OCI-LY7 (cell line): Measurements from ENCODE around the gene TSPO. TPM values are rescaled to one million over a fixed set of nuclear protein-coding genes. Genes with fewer than 3 reads are reported as not detected.

Experiments used
- BruUV-seq: library from RNA; stranded (reverse); fragments of 400-500 nt; replicated peaks from 2 replicates; lab custom pipeline; 2021; lab: Mats Ljungman, UMichigan
- CTCF ChIA-PET: fragments of 300-600 bp; sonication (Branson Sonifier 250); formaldehyde crosslinking; loops from one replicate; lab custom pipeline; 2022; ENCODE audit warnings: antibody characterized with exemption; ENCODE audit not compliant: unreplicated experiment; lab: Charles Lee
- POLR2A ChIA-PET: fragments of 300-600 bp; sonication (Branson Sonifier 250); formaldehyde crosslinking; loops from one replicate; lab custom pipeline; 2022; ENCODE audit warnings: antibody characterized with exemption; lab: Charles Lee
- DNase-seq: peaks from one replicate; pipeline ENCODE4 v3.0.0-alpha.2; 2015; ENCODE audit warnings: low spot score
- H2AFZ ChIP-seq: fragments of 200-600 bp; sonication (generic), shearing (Covaris generic); 2 replicates; pipeline ENCODE4 v1.6.1; 2014; ENCODE audit warnings: mild to moderate bottlenecking, antibody characterized with exemption, low read length, moderate library complexity
- H3K27ac ChIP-seq: fragments of 200-600 bp; sonication (generic); 2 replicates; pipeline ENCODE4 v1.5.1; 2014; ENCODE audit warnings: mixed run types, low read depth, mild to moderate bottlenecking, moderate library complexity, low read length, inconsistent platforms; ENCODE audit not compliant: poor library complexity, severe bottlenecking
- H3K36me3 ChIP-seq: fragments of 200-600 bp; sonication (generic); 2 replicates; pipeline ENCODE4 v1.6.1; 2014; ENCODE audit warnings: mild to moderate bottlenecking, antibody characterized with exemption, low read length, moderate library complexity, mixed read lengths; ENCODE audit not compliant: insufficient read depth
- H3K4me1 ChIP-seq: fragments of 200-600 bp; sonication (generic); 2 replicates; pipeline ENCODE4 v1.5.1; 2014; ENCODE audit warnings: mild to moderate bottlenecking, low read length; ENCODE audit not compliant: insufficient read depth, poor library complexity, severe bottlenecking
- H3K4me2 ChIP-seq: fragments of 200-600 bp; sonication (generic); 2 replicates; pipeline ENCODE4 v1.6.1; 2014; ENCODE audit warnings: mild to moderate bottlenecking, low read length
- H3K4me3 ChIP-seq: fragments of 200-600 bp; sonication (generic); 2 replicates; pipeline ENCODE4 v1.5.1; 2014; ENCODE audit warnings: mild to moderate bottlenecking, low read depth, low read length; ENCODE audit not compliant: poor library complexity, severe bottlenecking
- H3K79me2 ChIP-seq: fragments of 200-600 bp; sonication (generic); 2 replicates; pipeline ENCODE4 v1.6.1; 2016; ENCODE audit warnings: low read depth, mild to moderate bottlenecking, low read length, moderate library complexity, mixed read lengths; ENCODE audit not compliant: insufficient read depth
- H3K9me2 ChIP-seq: fragments of 200-600 bp; sonication (generic); 2 replicates; pipeline ENCODE4 v1.6.1; 2016; ENCODE audit warnings: mild to moderate bottlenecking, low read length, mixed read lengths; ENCODE audit not compliant: insufficient read depth
- H3K9me3 ChIP-seq: fragments of 200-600 bp; sonication (generic); 2 replicates; pipeline ENCODE4 v1.6.1; 2014; ENCODE audit warnings: mild to moderate bottlenecking, mixed run types, low read length, mixed read lengths
- H4K20me1 ChIP-seq: fragments of 200-600 bp; sonication (generic); 2 replicates; pipeline ENCODE4 v1.6.1; 2014; ENCODE audit warnings: mild to moderate bottlenecking, antibody characterized with exemption, low read length, moderate library complexity, mixed read lengths; ENCODE audit not compliant: insufficient read depth
- EZH2phosphoT487 ChIP-seq: fragments of 200-600 bp; sonication (generic); IDR thresholded peaks from 2 replicates; pipeline ENCODE4 v1.6.1; 2018; ENCODE audit warnings: low read depth, borderline replicate concordance, mild to moderate bottlenecking, mixed run types, antibody characterized with exemption, low read length, moderate library complexity, mixed read lengths
- intact Hi-C: fragments of 100-400 bp; cut with micrococcal nuclease; formaldehyde crosslinking; loops from one replicate; pipeline ENCODE4 v1.10.0; 2022; ENCODE audit not compliant: unreplicated experiment
- total RNA-seq, 2 experiments: library from RNA; depleted of rRNA in 1 of 2; stranded (reverse); fragments of >200 nt in 1 of 2; shearing (Covaris generic) in 1 of 2; gene quantifications; 2 replicates each; pipeline ENCODE4 v1.2.3, GENCODE V29; 2014 to 2022
- TF ChIP-seq, protein P1 (sequence below): fragments of 200-600 bp; sonication (generic); conservative IDR thresholded peaks from 2 replicates; pipeline ENCODE4 v1.5.1; 2014; ENCODE audit warnings: mild to moderate bottlenecking, antibody characterized with exemption, low read length, moderate library complexity, mixed read lengths

The TSPO gene
- total RNA-seq, 2 experiments from 2014 or later: 47.1 to 69.9 TPM

DNA sequence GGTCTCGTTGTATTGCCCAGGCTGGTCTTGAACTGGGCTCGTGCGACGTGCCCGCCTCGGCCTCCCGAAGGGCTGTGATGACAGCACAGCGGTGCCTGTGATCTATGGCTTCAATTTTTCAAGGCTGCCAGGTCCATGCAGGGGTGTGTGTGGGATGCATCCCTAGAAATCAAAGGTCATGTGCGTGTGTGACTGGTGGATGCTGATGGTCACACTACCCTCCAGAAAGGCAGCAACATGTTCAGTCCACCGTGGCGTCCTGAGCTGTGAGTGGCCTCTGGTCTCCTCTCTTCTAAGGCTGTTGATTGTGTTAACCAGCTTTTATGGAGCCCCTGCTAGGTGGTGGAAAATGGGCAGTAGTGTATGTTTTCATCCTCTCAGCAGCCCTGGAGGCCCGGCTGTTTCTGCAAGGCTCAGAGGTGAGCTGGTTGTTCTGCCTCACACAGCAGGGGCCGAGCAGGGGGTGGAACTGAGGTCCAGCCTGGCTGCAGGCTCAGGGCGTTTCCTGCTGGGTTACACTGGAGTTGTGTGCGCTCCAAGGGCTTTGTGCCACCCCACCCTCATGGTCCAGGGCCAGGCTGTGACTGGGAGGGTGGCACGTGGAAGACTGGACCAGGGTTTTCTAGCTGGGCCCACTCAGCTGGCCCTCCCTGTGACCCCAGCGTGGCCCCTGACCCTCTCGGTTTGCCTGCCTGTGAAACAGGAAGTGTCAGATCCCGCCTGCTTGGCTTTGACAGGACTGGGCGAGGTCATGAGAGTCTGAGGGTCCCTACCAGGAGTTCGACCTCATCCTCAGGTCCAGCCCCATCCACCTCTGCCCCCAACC lies 33.1 kb upstream of the TSPO start:
- peaks cover 78% of the 10 kb centered on the region for H3K36me3 ChIP-seq
- ChIA-PET CTCF (no interaction called here), POLR2A (interaction anchor here (0.5 to 1.0 kb wide), 2 partner anchors 10 to 26 kb away, joined by 4 to 5 read pairs; no protein-coding TSS in a partner anchor)
- peak overlapping the region; percentile 89 for H3K4me2 ChIP-seq
- peaks cover 100% of the 10 kb centered on the region for H3K4me1 ChIP-seq
- intact Hi-C loops: loop anchor here (5.0 kb wide), 1 partner anchor 401 kb away; no protein-coding TSS in a partner anchor
- H3K27ac ChIP-seq: peak overlapping the region; percentile 96
- DNase-seq: peak; percentile 54
- TF ChIP-seq, protein P1, sequence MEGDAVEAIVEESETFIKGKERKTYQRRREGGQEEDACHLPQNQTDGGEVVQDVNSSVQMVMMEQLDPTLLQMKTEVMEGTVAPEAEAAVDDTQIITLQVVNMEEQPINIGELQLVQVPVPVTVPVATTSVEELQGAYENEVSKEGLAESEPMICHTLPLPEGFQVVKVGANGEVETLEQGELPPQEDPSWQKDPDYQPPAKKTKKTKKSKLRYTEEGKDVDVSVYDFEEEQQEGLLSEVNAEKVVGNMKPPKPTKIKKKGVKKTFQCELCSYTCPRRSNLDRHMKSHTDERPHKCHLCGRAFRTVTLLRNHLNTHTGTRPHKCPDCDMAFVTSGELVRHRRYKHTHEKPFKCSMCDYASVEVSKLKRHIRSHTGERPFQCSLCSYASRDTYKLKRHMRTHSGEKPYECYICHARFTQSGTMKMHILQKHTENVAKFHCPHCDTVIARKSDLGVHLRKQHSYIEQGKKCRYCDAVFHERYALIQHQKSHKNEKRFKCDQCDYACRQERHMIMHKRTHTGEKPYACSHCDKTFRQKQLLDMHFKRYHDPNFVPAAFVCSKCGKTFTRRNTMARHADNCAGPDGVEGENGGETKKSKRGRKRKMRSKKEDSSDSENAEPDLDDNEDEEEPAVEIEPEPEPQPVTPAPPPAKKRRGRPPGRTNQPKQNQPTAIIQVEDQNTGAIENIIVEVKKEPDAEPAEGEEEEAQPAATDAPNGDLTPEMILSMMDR: no peak
- no peak for TF ChIP-seq EZH2phosphoT487
- H3K79me2 ChIP-seq: peaks cover 95% of the 10 kb centered on the region
- BruUV-seq: no TSS peak
- H3K4me3 ChIP-seq: peak overlapping the region; percentile 54
- no peaks in the 10 kb centered on the region for H3K9me3 ChIP-seq
- no peak overlapping the region for H2AFZ ChIP-seq
- H4K20me1 ChIP-seq: no peaks in the 10 kb centered on the region
- no peaks in the 10 kb centered on the region for H3K9me2 ChIP-seq

DNA sequence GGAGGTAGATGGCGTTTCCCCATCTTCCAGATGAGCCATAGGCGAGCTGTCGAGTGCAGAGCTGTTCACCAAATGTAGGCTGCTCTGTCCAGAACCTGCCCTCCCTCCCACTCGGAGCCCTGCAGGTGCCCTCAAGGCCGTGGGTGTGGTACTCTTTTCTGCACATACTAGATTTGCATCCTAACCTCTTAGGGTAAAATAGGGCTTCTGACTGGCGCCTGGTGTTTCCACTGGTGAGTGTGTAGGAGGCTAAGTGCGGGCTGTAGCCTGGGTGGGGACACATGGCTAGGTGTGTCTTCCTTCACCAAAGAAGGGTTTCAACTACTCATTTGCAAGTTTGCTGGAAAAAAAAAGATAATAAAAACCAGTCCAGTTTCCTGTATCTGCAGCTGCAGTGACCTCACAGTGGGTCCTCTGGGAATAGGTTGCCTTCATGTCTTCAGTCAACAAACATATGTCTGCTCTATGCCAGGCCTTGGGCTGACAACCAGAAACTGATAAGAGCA lies 32.4 kb upstream of the TSPO start:
- ChIA-PET POLR2A (no interaction called here), CTCF (no interaction called here)
- H3K4me1 ChIP-seq: peaks cover 100% of the 10 kb centered on the region
- peak overlapping the region; percentile 96 for H3K27ac ChIP-seq
- H4K20me1 ChIP-seq: no peaks in the 10 kb centered on the region
- H3K79me2 ChIP-seq: peaks cover 95% of the 10 kb centered on the region
- no TSS peak for BruUV-seq
- H3K9me2 ChIP-seq: no peaks in the 10 kb centered on the region
- peak overlapping the region; percentile 89 for H3K4me2 ChIP-seq
- TF ChIP-seq, protein P1: no peak
- no peak for TF ChIP-seq EZH2phosphoT487
- H3K36me3 ChIP-seq: peaks cover 79% of the 10 kb centered on the region
- H2AFZ ChIP-seq: no peak overlapping the region
- intact Hi-C loops: loop anchor here (5.0 kb wide), 1 partner anchor 402 kb away; no protein-coding TSS in a partner anchor
- H3K9me3 ChIP-seq: no peaks in the 10 kb centered on the region
- DNase-seq: peak; percentile 97
- H3K4me3 ChIP-seq: peak overlapping the region; percentile 54
